ENCODE results near the gene DHRSX. TPM values are rescaled to one million over a fixed set of nuclear protein-coding genes. Genes with fewer than 3 reads are reported as not detected.
"Not testable (repeated sequence)": the region's sequence is repeated elsewhere in the genome, so short reads cannot be mapped to it uniquely, and the experiment has no call there.

DHRSX gene
- total RNA-seq, 1 experiment from 2014 or later, result 21.5 TPM

GRCh38 chrX:2351999-2352995, 148.5 kb downstream of the DHRSX start:
- H3K27ac Mint-ChIP-seq (ENCODE audit: unreplicated experiment), result no peak overlapping the region
- intact Hi-C loops (cut with micrococcal nuclease; ENCODE audit: unreplicated experiment), result no loop called here
- no peaks in the 10 kb centered on the region for H3K27me3 Mint-ChIP-seq (ENCODE audit: unreplicated experiment)
- H3K4me3 Mint-ChIP-seq (ENCODE audit: low read depth, unreplicated experiment), result no peak overlapping the region
- TF ChIP-seq CTCF (IDR thresholded peaks at IDR 0.05; ENCODE audit: unreplicated experiment), result no peak
- H3K4me1 Mint-ChIP-seq (ENCODE audit: low read depth, unreplicated experiment), result no peaks in the 10 kb centered on the region
- DNase-seq, result no peak
- no peaks in the 10 kb centered on the region for H3K9me3 Mint-ChIP-seq (ENCODE audit: low read depth, unreplicated experiment)
- H3K36me3 Mint-ChIP-seq (ENCODE audit: insufficient read depth, unreplicated experiment), result no peaks in the 10 kb centered on the region
- BruUV-seq (replicated peaks), result no TSS peak
- CTCF ChIA-PET, result no interaction called here

- no peaks in the 10 kb centered on the region for H3K27me3 Mint-ChIP-seq (ENCODE audit: unreplicated experiment)
Measured at GRCh38 chrX:2351321-2351720, 149.5 kb downstream of the DHRSX start.

GRCh38 chrX:2350703-2351102, 150.1 kb downstream of the DHRSX start:
- H3K36me3 Mint-ChIP-seq (ENCODE audit: insufficient read depth, unreplicated experiment); intact Hi-C loops (cut with micrococcal nuclease; ENCODE audit: unreplicated experiment); H3K27ac Mint-ChIP-seq (ENCODE audit: unreplicated experiment); H3K9me3 Mint-ChIP-seq (ENCODE audit: low read depth, unreplicated experiment); BruUV-seq (replicated peaks); H3K27me3 Mint-ChIP-seq (ENCODE audit: unreplicated experiment); H3K4me1 Mint-ChIP-seq (ENCODE audit: low read depth, unreplicated experiment); CTCF ChIA-PET; DNase-seq; H3K4me3 Mint-ChIP-seq (ENCODE audit: low read depth, unreplicated experiment): not testable (repeated sequence)

More at GRCh38 chrX:2351321-2351720, 149.5 kb downstream of the DHRSX start:
- CTCF ChIA-PET, result no interaction called here
- TF ChIP-seq CTCF (IDR thresholded peaks at IDR 0.05; ENCODE audit: unreplicated experiment), result no peak
- Mint-ChIP-seq H3K4me1 (ENCODE audit: low read depth, unreplicated experiment) (no peaks in the 10 kb centered on the region), H3K4me3 (ENCODE audit: low read depth, unreplicated experiment) (no peak overlapping the region), H3K36me3 (ENCODE audit: insufficient read depth, unreplicated experiment) (no peaks in the 10 kb centered on the region), H3K9me3 (ENCODE audit: low read depth, unreplicated experiment) (no peaks in the 10 kb centered on the region), H3K27ac (ENCODE audit: unreplicated experiment) (no peak overlapping the region)
- DNase-seq, result no peak
- intact Hi-C loops (cut with micrococcal nuclease; ENCODE audit: unreplicated experiment), result no loop called here
- no TSS peak for BruUV-seq (replicated peaks)

- H3K27me3 Mint-ChIP-seq (ENCODE audit: unreplicated experiment); H3K36me3 Mint-ChIP-seq (ENCODE audit: insufficient read depth, unreplicated experiment); CTCF ChIA-PET; H3K27ac Mint-ChIP-seq (ENCODE audit: unreplicated experiment); H3K4me1 Mint-ChIP-seq (ENCODE audit: low read depth, unreplicated experiment); DNase-seq; H3K4me3 Mint-ChIP-seq (ENCODE audit: low read depth, unreplicated experiment); intact Hi-C loops (cut with micrococcal nuclease; ENCODE audit: unreplicated experiment); BruUV-seq (replicated peaks); H3K9me3 Mint-ChIP-seq (ENCODE audit: low read depth, unreplicated experiment): not testable (repeated sequence)
Measured at GRCh38 chrX:2350036-2350435, 150.7 kb downstream of the DHRSX start.

- H3K27me3 Mint-ChIP-seq (ENCODE audit: unreplicated experiment), result no peaks in the 10 kb centered on the region
- no peak overlapping the region for H3K27ac Mint-ChIP-seq (ENCODE audit: unreplicated experiment)
- H3K4me3 Mint-ChIP-seq (ENCODE audit: low read depth, unreplicated experiment), result no peak overlapping the region
- no peaks in the 10 kb centered on the region for H3K9me3 Mint-ChIP-seq (ENCODE audit: low read depth, unreplicated experiment)
- BruUV-seq (replicated peaks), result no TSS peak
- DNase-seq, result no peak
- H3K36me3 Mint-ChIP-seq (ENCODE audit: insufficient read depth, unreplicated experiment), result no peaks in the 10 kb centered on the region
- intact Hi-C loops (cut with micrococcal nuclease; ENCODE audit: unreplicated experiment), result no loop called here
- TF ChIP-seq CTCF (IDR thresholded peaks at IDR 0.05; ENCODE audit: unreplicated experiment), result no peak
- H3K4me1 Mint-ChIP-seq (ENCODE audit: low read depth, unreplicated experiment), result no peaks in the 10 kb centered on the region
- CTCF ChIA-PET, result no interaction called here
Measured at GRCh38 chrX:2348211-2348610, 152.6 kb downstream of the DHRSX start.
